ENCODE results near the gene ATP2B1.

DNA sequence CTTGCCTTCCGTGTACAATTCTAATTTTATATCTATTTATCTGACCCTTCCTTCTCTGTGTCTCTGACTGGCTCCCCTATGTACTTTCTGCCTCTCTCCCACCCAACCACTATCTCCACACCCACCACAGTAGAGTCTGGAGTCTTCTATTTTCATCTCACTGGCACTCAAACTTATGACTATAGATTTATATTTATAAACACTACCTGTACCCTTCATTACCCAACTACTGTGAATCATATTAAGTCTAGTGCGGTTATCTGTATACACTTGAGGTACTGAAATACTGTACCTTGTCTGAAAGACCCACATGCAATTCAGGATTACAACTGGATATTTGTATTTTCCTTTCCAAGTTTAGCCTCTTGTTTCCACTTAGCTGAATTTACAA is 36.1 kb downstream of the ATP2B1 start:
- TF ChIP-seq POLR2A (IDR thresholded peaks at IDR 0.05; ENCODE audit: low read depth, low read length): no peak
- no peak for TF ChIP-seq POLR2AphosphoS5 (IDR thresholded peaks at IDR 0.05; ENCODE audit: low read depth, low read length)
- no peak for TF ChIP-seq TAF1 (IDR thresholded peaks at IDR 0.05; ENCODE audit: borderline replicate concordance, low read depth, low read length)

Measured in GM12892 (cell line).